ENCODE data around the gene AFAP1. TPM values are rescaled to one million over a fixed set of nuclear protein-coding genes. Genes with fewer than 3 reads are reported as not detected.

Gene AFAP1
- total and polyA plus RNA-seq, 2 of the 8 experiments (the other 6 are each of a cell fraction or from before 2014, with no cell fraction given): 3.6 to 18.2 TPM

DNA sequence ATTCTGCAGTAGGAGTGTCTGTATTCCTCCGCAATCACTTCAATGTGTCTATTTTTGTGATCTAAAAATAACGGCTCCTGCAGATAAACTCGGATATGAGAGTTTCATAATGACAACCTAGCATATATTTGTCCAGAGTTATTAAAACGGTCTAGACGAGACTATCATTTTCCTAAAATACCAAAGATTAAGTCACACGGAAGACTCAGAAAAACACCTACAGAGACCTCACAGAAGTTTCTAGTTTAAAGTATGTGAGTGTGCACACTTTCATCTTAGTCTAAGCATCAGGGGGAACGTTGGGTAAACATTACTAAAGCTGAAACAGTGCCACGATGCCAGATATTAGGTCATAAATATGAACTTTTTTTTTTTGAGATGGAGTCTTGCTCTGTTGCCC lies 156.9 kb downstream of the AFAP1 start (continued):
- TF ChIP-seq SRF (IDR thresholded peaks at IDR 0.05; ENCODE audit: low read depth, low read length): no peak

Measured in H1 (cell line).